Activated CD8-positive, alpha-beta memory T cell treated with anti-CD3 and anti-CD28 coated beads, Interleukin-2, amount 50 U/mL, for 1 hour (primary cell): ENCODE results near the gene GPRIN1.
"Not testable (repeated sequence)": the region's sequence is repeated elsewhere in the genome, so short reads cannot be mapped to it uniquely, and the experiment has no call there.

ENCODE experiments used
- DNase-seq: peaks from one replicate; pipeline ENCODE4 v3.0.0-alpha.2; 2020; ENCODE audit errors: extremely low read depth

GPRIN1 gene

DNA sequence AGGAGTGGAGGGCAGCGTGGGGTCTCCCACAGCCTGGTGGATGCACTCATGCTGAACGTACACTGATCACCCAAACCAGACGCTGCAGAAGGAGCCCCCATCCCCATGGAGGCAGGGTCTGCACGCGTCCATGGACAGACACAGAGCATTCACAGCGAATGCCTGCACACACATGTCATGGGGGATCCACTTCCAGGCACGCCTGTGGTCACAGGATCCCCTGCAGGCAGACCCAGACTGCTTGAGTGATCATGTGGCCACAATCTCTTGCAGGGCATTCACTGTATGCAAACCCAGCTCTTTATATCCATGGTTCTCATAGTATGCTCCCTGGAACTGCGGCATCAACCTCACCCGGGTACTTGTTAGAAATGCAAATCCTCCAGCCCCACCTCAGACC, 15.0 kb upstream of the GPRIN1 start:
- no peak for DNase-seq

GRCh38 chr5:176624142-176624541, 14.2 kb upstream of the GPRIN1 start:
- no peak for DNase-seq

GRCh38 chr5:176621661-176622079, 11.7 kb upstream of the GPRIN1 start:
- DNase-seq: no peak

DNA sequence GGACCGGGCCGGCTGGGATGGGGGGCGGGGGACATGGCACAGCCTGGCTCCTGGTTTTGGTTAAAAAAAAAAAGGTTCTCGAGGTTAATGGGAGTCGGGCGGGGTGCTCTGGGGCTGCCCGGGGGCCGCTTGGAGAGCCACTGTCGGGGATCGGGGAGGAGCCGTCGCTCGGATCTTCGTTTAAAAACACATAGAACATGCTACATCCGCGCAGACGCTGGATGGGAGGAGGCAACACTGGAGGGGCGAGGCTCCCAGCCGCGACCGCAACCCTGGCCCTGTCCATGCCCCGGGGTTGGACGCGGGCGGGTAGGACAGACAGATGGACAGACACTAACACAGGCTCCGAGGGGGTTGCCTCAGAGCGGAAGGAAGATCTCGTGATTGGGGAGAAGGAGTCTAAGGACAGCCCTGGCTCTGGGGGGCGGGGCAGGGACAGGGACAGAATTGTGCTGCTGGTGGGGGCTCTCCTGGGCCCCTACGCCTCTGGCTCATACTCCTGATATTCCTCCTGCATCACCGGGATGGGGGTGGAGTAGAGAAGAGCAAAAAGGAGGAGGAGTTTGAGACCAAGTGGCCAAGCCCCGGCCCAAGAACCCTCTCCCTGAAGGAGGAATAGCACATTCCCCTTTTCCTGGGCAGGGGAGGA, 10.5 kb upstream of the GPRIN1 start:
- no peak for DNase-seq

GRCh38 chr5:176619569-176620332, 9.8 kb upstream of the GPRIN1 start:
- DNase-seq: no peak

DNA sequence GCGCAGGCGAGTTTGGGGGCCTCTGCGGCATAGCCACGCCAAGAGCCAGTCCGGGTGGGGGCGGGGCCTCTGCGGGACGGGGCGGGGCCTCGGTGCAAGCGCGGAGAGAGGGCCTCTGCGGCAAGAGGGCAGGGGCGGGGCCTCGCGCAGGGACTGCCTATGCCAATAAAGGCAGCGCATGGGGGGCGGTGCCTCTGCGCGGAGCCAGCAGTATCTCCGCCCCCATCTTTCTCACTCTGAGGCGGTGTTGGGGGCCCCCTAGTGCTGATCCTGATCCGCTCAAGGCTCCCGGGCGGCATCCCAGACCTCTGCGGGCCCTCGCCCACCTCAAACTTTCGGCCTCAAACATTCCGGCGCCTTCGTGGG, 9.2 kb upstream of the GPRIN1 start:
- peak; percentile 36 for DNase-seq

DNA sequence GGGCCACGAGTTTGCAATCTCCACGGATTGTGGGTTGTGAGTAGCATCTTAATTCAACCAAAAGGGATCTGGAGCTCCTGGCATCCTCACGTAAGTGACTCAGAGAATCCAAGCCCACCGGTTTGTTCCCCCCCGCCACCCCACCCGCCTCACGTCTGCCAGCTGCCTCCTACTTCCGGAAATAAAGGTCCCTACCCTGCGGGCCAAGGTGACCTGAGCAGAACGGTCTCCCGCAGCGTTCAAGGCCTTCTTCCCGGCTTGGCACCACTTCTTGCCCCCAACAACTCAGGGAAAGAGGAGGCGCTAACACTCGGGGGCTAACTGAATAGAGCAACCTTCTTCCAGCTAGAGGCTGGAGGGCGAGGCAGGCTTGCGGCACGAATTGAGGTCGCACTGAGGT, 8.8 kb upstream of the GPRIN1 start:
- DNase-seq: no peak

DNA sequence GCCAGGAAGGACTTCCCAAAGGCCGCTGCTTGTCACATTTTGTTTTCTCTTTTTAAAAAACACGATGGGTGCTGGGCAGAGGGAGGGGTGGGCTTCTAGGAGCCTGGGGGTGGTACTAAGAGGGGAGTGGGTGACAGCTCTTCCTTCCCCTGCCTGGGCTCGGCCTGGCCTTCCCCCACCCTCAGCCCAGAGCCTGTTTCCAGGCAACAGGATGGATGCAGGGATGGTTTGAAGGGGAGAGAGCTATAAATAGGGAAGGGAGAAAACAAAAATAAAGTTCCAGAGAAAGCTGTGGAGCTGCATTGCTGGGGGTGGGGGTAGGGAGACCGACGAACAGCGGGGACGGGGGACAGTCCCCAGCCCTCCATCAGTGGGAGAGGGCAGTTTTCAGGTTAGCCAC, 6.6 kb upstream of the GPRIN1 start:
- no peak for DNase-seq

DNA sequence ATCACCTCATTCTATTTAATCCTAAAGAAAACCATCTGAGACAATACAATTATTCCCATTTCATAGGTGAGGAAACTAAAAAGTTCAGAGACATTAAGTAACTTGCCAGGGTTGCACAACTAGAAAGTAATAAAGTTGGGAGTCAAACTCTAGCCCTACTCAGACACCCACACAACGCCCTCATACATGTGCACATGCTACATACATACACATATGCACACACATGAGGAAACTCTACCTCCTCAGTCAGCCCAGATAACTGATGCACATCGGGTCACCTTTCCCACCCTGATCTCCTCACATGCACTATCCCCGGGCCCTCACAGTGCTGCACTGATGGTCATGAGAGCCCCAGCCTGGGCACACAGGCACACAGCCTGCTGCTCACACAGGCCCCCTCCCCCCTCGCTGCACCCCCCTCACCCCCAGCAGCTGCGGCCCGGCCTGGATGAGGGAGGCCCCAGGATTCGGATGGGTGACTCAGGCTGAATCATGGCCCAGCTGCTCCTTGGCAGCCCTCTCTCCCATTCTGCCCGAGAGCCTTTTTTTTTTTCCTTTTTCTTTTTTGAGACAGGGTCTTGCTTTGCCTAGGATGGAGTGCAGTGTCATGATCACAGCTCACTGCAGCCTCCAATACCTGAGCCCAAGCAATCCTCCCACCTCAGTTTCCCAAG, 5.0 kb upstream of the GPRIN1 start:
- DNase-seq: no peak

GRCh38 chr5:176612855-176613254, 2.9 kb upstream of the GPRIN1 start:
- DNase-seq: no peak

GRCh38 chr5:176612008-176612407, 2.1 kb upstream of the GPRIN1 start:
- no peak for DNase-seq

DNA sequence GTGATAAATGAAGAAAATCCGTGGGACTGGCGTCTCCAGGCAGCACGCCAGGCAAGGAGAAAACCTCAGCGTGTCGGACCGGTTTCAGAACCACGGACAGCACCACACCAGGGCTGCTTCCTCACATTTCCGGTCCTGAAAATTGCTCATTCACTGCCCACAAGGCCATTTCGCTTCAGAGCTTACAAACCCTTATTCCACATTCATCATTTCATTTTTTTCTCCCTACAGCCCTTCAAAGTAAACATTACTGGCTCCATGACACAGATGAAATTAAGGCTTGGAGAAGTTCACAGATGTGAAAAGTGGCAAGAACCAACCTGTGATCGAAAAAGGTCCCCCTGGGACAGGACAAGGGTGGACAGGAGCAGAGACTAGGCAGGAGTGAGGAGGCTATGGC, 1.5 kb upstream of the GPRIN1 start:
- no peak for DNase-seq

GRCh38 chr5:176610435-176610773, 448 bp upstream of the GPRIN1 start:
- no peak for DNase-seq

GRCh38 chr5:176608937-176609723, 826 bp downstream of the GPRIN1 start:
- DNase-seq: no peak

GRCh38 chr5:176608142-176608705, 1.7 kb downstream of the GPRIN1 start:
- DNase-seq: no peak

- DNase-seq: no peak
Measured at GRCh38 chr5:176606875-176607274, 3.1 kb downstream of the GPRIN1 start.

- no peak for DNase-seq
Measured at GRCh38 chr5:176606032-176606431, 3.9 kb downstream of the GPRIN1 start.

- no peak for DNase-seq
Measured at GRCh38 chr5:176603091-176603490, 6.9 kb downstream of the GPRIN1 start.

DNA sequence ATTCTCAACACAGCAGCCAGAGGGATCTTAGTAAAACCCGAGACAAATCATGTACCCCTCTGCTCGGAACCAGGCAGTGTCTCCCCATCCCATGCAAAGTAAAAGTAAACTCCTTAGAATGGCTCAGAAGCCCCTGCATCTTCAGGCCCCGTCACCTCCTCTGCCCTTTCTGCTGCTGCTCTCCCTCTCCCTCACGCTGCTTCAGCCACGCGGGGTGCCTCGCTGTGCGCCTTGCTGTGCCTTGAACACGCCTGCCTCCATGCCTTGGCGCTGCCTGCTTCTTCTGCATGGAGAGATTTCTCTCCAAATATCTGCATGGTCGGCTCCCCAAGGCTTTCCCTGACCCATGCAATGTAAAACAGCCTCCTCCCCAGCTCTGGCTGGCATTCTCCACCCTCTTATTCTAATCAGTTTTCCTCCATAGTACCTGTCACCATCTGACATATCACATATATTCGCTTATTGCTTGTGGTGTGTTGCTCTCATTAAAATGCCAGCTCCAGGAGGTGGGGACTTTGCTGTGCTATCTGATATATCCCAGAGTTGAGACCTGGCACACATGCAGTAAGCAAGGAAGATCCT, 8.0 kb downstream of the GPRIN1 start:
- no peak for DNase-seq

DNA sequence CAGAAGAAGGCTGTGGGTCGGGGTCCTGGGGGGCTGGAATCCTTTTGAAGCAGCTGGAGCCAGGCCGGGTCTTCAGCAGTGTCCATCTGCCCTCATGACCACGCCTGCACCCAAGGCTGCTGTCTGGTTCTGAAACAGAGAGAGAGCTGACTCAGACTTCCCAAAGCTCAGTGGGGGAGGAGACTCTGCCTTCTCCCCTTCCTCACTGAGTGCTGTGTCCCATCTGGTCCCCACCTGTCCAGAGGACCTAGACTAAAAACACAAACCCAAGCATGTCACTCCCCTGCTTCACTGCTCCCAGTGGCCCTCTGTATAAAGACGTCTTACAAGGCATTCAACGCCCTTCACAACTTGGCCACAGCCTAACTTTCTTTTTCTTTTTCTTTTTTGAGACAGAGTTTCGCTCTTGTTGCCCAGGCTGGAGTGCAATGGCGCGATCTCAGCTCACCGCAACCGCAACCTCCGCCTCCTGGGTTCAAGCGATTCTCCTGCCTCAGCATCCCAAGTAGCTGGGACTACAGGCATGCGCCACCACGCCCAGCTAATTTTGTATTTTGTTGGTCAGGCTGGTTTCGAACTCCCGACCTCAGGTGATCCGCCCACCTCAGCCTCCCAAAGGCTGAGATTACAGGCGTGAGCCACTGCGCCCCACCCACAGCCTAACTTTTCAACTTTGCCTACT, 10.1 kb downstream of the GPRIN1 start:
- DNase-seq: not testable (repeated sequence)
